Nephron (organoid): ENCODE results near the gene GSK3A.
A peak's percentile ranks its signal among the peaks of the same experiment; 100 is the strongest.

ENCODE experiments used
- H3K27ac Mint-ChIP-seq, 3 experiments: 2 replicates each; pipeline ENCODE4 v1.8.0; 2020; ENCODE audit warnings: mixed read lengths in 3 of 3, mild to moderate bottlenecking in 2 of 3, moderate library complexity in 1 of 3
- H3K27me3 Mint-ChIP-seq: 2 replicates; pipeline ENCODE4 v1.8.0; 2021; ENCODE audit warnings: low read depth, mild to moderate bottlenecking, moderate library complexity, mixed read lengths
- H3K36me3 Mint-ChIP-seq: 2 replicates; pipeline ENCODE4 v1.8.0; 2020; ENCODE audit warnings: low read depth, mixed read lengths
- H3K4me1 Mint-ChIP-seq: 2 replicates; pipeline ENCODE4 v1.8.0; 2020; ENCODE audit warnings: mixed read lengths
- H3K4me3 Mint-ChIP-seq, 3 experiments: 2 replicates each; pipeline ENCODE4 v1.8.0; 2020; ENCODE audit warnings: mild to moderate bottlenecking in 3 of 3, mixed read lengths in 3 of 3, moderate library complexity in 2 of 3
- H3K9me3 Mint-ChIP-seq: 2 replicates; pipeline ENCODE4 v1.8.0; 2020; ENCODE audit warnings: mixed read lengths
- TF ChIP-seq, protein P1 (sequence below), 3 experiments: fragments of 200-600 bp; sonication (generic); IDR thresholded peaks; one replicate each; pipeline ENCODE4 v1.5.0; 2021; ENCODE audit warnings: antibody characterized with exemption in 3 of 3; ENCODE audit not compliant: unreplicated experiment in 3 of 3

The GSK3A gene

DNA sequence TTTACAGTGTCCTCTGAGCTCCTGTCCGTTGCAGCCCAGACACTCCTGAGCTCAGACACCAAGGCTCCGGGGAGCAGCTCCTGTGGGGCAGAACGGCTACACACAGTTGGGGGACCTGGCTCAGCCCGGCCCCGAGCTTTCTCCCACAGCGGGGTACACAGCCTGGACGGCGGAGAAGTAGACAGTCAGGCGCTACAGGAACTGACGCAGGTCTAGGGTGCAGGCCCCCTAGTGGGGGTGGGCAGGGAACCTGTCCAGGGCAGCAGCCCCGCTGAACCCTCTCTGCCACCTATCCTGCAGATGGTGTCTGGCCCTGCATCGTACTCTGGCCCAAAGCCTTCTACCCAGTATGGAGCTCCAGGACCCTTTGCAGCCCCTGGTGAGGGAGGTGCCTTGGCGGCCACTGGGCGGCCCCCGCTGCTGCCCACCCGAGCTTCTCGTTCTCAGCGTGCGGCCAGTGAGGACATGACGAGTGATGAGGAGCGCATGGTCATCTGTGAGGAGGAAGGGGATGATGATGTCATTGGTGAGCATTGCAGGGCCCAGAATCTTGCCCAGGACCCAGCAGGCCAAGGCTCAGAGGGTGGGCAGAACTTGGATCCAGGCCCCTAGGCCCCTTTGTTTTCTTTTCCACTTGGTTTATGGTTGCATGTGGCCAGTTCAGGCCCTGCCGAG, 46.6 kb upstream of the GSK3A start:
- Mint-ChIP-seq H3K9me3 (no peaks in the 10 kb centered on the region), H3K27ac (no peak overlapping the region), H3K4me1 (peaks cover 30% of the 10 kb centered on the region), H3K36me3 (peaks cover 18% of the 10 kb centered on the region), H3K27me3 (peaks cover 4% of the 10 kb centered on the region), H3K4me3 (no peak overlapping the region)
- TF ChIP-seq, protein P1, sequence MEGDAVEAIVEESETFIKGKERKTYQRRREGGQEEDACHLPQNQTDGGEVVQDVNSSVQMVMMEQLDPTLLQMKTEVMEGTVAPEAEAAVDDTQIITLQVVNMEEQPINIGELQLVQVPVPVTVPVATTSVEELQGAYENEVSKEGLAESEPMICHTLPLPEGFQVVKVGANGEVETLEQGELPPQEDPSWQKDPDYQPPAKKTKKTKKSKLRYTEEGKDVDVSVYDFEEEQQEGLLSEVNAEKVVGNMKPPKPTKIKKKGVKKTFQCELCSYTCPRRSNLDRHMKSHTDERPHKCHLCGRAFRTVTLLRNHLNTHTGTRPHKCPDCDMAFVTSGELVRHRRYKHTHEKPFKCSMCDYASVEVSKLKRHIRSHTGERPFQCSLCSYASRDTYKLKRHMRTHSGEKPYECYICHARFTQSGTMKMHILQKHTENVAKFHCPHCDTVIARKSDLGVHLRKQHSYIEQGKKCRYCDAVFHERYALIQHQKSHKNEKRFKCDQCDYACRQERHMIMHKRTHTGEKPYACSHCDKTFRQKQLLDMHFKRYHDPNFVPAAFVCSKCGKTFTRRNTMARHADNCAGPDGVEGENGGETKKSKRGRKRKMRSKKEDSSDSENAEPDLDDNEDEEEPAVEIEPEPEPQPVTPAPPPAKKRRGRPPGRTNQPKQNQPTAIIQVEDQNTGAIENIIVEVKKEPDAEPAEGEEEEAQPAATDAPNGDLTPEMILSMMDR (IDR thresholded peaks at IDR 0.05; ENCODE audit: unreplicated experiment in 3 of 3): no peak

DNA sequence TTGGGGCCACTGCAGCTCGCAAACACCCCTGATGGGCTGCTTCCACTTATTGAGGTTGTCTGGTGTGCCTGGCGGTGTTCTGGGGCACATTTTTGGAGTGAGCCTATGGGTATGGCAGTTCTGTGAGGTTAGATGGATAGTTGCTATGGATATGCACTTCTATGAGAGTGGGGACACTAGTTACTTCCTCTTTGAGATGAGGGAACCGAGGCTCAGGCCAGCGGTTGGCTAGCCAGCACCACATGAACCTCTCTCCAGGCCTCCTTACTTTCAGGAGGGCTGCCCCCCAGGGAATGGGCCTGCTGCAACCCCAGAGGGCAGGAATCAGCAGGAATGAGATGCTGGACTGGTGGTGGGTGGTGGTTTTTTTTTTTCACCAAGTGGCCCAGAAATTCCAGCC, 46.0 kb upstream of the GSK3A start:
- H3K27ac Mint-ChIP-seq: peak overlapping the region in 1 of 3 experiments; percentile 66
- H3K36me3 Mint-ChIP-seq: peaks cover 13% of the 10 kb centered on the region
- TF ChIP-seq, protein P1 (IDR thresholded peaks at IDR 0.05; ENCODE audit: unreplicated experiment in 3 of 3): no peak
- H3K9me3 Mint-ChIP-seq: no peaks in the 10 kb centered on the region
- H3K27me3 Mint-ChIP-seq: peaks cover 4% of the 10 kb centered on the region
- H3K4me1 Mint-ChIP-seq: peaks cover 29% of the 10 kb centered on the region
- H3K4me3 Mint-ChIP-seq: no peak overlapping the region

DNA sequence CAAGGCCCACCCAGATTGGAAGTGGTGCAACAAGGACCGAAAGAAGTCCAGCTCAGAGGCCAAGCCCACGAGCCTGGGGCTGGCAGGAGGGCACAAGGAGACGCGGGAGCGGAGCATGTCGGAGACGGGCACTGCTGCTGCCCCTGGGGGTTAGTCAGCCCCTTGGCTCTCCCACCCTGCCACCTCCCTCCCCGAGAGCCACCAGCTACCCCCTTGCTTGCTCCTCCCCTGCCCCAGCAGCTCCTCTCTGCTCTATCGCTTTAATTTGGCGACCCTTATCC, 45.4 kb upstream of the GSK3A start:
- H3K9me3 Mint-ChIP-seq: no peaks in the 10 kb centered on the region
- TF ChIP-seq, protein P1 (IDR thresholded peaks at IDR 0.05; ENCODE audit: unreplicated experiment in 3 of 3): no peak
- H3K27me3 Mint-ChIP-seq: peaks cover 4% of the 10 kb centered on the region
- no peak overlapping the region for H3K4me3 Mint-ChIP-seq
- peaks cover 25% of the 10 kb centered on the region for H3K4me1 Mint-ChIP-seq
- H3K36me3 Mint-ChIP-seq: peaks cover 9% of the 10 kb centered on the region
- H3K27ac Mint-ChIP-seq: peak overlapping the region in 1 of 3 experiments; percentile 44

DNA sequence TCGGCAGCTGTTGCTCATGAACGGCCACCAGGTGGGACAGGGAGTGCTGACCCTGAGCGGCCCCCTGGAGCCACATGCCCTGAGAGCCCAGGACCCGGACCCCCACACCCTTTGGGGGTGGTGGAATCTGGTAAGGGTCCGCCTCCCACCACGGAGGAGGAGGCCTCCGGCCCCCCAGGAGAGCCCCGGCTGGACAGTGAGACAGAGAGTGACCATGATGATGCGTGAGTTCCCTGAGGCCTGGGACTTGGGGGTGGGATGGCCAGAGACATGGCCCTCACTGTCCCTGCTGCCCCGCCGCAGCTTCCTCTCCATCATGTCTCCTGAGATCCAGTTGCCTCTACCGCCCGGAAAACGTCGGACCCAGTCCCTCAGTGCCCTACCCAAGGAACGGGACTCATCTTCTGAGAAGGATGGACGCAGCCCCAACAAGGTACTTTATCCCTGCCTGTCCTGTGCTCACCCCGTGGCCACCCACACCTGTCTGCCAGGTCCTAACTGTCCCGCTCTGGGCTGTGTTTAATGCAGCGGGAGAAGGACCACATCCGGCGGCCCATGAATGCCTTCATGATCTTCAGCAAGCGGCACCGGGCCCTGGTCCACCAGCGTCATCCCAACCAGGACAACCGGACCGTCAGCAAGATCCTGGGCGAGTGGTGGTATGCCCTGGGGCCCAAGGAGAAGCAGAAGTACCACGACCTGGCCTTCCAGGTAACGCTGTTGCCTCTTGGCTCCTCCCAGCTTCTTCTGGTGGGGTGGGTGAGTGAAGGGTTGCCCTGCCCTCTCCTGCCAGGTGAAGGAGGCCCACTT, 44.8 kb upstream of the GSK3A start:
- Mint-ChIP-seq H3K27me3 (peaks cover 4% of the 10 kb centered on the region), H3K9me3 (no peaks in the 10 kb centered on the region), H3K4me3 (peak overlapping the region; percentile 61 to 99 (median 69)), H3K4me1 (peaks cover 25% of the 10 kb centered on the region), H3K36me3 (peaks cover 9% of the 10 kb centered on the region), H3K27ac (peak overlapping the region in 1 of 3 experiments; percentile 98)
- TF ChIP-seq, protein P1 (IDR thresholded peaks at IDR 0.05; ENCODE audit: unreplicated experiment in 3 of 3): no peak

DNA sequence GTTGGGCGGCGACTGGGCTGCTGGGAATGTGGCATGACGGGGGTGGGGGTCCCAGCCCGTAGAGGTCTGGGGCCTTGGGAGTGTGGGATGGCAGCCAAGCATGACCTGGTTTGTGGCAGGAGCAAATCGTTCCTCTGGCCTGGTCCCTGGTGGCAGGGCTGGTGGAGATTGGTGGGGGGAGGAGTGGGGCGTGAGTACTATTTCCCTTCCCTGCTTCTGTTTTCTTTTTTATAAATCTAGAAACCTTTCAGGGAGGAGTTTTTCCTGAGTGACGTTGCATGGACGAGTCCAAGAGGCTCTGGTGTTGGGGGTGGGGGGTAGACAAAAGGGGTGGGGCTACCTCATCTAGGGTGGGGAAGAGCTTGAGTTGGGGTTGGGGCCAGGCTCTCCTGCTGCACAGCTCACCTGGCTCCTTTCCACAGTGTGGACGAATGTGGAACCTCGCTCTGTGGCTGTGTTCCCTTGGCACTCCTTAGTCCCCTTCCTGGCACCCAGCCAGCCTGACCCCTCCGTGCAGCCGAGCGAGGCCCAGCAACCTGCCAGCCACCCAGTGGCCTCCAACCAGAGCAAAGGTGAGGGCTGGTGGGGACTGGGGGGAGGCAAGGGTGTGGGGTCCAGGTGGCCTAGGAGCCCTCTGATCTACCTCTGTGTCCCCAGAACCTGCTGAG, 44.1 kb upstream of the GSK3A start:
- H3K27ac Mint-ChIP-seq: peak overlapping the region; percentile 89 to 98 (median 97)
- TF ChIP-seq, protein P1 (IDR thresholded peaks at IDR 0.05; ENCODE audit: unreplicated experiment in 3 of 3): no peak
- peak overlapping the region; percentile 94 to 99 (median 99) for H3K4me3 Mint-ChIP-seq

More for the DNA sequence above, 44.1 kb upstream of the GSK3A start:
- Mint-ChIP-seq H3K27me3 (peaks cover 4% of the 10 kb centered on the region), H3K9me3 (no peaks in the 10 kb centered on the region), H3K36me3 (peaks cover 4% of the 10 kb centered on the region), H3K4me1 (peaks cover 20% of the 10 kb centered on the region)
